ENCODE data around the gene EPB41L1.

DNA sequence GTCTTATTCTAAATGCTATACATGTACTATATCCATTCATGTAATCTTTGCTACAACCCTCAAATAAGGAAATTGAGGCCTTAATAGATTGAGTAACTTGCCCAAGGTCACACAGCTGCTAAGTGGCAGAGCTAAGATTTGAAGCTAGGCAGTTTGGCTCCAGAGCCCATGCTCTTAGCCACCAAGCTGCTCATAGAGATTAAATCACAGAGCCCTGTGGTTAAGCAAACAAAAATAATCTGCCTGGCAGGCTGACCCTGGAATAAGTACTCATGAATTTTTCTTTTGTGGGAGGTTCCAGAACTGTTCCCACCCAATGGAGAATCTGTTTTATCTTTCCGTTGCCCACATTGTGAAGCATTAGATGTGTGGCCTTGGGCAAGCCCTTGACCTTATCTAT, 89.2 kb downstream of the EPB41L1 start:
- TF ChIP-seq MXI1 (conservative IDR thresholded peaks at IDR 0.05; ENCODE audit: poor library complexity, severe bottlenecking): no peak
- no peak for TF ChIP-seq EP300 (conservative IDR thresholded peaks at IDR 0.05; ENCODE audit: poor library complexity, severe bottlenecking)
- TF ChIP-seq CTCF (IDR thresholded peaks at IDR 0.05; ENCODE audit: poor library complexity, severe bottlenecking): no peak
- TF ChIP-seq POLR2AphosphoS5 (IDR thresholded peaks at IDR 0.05): no peak
- no peak for TF ChIP-seq TAF1 (IDR thresholded peaks at IDR 0.05; ENCODE audit: low read depth)
